MV-4-11 (cell line): ENCODE results near the gene IFI30.
"Not testable (repeated sequence)": the region's sequence is repeated elsewhere in the genome, so short reads cannot be mapped to it uniquely, and the experiment has no call there.

Experiments used
- DNase-seq: peaks from one replicate; lab custom pipeline; 2025; lab: John Stamatoyannopoulos, UW

The IFI30 gene

DNA sequence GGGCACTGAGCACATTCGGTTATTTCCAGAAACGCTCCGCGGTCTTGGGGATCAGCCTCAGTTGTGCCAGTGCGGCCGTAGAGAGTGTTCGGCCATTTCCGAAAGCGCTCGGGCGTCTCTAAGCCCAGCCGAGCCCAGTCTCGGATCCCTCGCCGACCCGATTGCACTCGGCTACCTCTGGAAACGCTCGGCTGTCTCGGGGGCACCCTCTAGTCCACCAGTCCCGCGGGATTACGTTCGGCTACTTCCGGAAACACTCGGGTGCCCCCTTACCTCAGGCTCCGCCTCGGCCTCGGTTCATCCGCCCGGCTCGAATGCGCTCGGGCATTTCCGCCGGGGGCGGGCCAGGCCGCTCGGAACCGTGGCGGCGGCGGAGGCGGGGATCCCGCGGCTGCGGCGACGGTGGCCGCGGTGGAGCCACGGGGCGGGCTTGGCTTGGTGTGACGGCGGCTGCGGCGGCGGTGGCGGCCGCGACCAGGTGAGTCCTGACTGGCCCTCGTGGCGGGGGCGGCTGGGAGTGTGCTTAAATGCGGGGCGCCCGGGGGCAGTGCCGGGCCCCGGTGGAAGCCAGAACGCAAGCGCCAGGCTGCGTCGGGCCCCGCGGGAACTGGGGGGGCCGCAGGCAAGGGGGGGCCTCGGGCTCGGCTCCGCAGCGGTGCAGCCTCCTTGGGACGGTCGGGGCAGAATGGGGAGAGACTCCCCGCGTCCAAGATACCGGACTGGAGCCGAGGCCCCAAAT lies 20.6 kb upstream of the IFI30 start, which contains the start of gene PIK3R2:
PIK3R2 (plus strand) TSS at position 347 of the 739 bp plus-strand sequence. CDS start 2,717 bp downstream, outside the sequence.
- DNase-seq, result peak; percentile 99

DNA sequence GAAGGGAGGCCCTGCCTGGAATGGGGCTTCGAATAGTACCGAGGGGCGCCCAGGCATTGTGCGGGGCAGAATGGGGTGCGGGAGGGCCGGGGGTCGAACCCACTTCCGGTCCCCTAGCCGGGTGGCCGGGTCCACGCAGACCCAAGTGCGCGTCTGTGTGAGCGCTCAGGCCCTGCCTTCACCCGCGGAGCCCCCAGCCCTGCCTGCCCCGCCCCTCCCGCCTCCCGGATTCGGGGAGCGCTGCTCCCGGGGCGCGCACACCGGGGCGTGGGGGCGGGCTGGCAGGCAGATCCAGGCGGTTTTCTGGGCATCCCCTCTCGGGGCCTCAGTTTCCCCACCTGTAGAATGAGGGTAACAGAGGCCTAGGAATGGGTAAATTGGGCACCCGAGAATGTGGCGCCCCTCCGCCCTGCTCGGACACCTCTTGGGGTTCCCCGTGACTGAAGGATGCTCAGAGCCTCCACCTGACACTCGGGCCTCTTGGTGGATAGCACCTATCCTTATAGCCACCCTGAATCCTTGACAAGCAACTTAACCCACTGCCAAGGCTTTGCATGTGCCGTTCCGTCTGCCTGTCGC lies 20.0 kb upstream of the IFI30 start:
- no peak for DNase-seq

DNA sequence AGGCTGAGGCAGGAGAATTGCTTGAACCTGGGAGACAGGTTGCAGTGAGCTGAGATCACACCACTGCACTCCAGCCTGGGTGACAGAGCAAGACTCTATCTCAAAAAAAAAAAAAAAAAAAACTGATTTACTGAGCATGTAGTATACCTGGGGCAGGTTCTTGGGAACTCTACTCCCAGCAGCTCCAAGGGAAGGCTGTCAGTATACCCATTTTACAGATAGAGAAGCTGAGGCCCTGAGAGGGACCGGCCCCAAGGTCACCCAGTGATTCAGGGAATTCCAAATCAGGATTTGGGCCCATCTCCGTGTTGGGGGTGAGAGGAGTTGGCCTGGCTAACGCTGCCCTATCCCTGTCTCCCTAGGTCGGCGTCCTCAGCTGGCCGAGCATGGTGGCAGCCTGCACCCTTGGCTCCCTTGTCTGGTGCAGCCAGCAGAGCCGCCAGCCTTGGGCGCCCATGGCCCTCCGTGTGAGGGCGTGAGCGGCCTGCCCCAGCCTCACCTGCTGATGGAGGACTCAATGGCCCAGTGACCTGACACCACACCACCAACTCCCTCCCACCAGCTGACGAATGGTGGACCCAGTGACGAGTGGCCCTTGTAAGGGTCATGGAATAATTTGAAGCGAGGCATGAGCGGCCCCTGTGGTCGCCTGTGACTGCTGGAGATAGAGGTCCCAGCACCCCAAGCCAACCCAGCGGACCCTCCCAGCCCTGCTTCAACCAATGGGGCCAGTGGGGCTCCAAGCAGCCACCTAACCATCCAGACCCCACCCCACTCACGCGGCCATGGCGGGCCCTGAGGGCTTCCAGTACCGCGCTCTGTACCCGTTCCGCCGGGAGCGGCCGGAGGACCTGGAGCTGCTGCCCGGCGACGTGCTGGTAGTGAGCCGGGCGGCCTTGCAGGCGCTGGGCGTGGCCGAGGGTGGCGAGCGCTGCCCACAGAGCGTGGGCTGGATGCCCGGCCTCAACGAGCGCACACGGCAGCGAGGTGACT lies 18.2 kb upstream of the IFI30 start:
- DNase-seq, result no peak

DNA sequence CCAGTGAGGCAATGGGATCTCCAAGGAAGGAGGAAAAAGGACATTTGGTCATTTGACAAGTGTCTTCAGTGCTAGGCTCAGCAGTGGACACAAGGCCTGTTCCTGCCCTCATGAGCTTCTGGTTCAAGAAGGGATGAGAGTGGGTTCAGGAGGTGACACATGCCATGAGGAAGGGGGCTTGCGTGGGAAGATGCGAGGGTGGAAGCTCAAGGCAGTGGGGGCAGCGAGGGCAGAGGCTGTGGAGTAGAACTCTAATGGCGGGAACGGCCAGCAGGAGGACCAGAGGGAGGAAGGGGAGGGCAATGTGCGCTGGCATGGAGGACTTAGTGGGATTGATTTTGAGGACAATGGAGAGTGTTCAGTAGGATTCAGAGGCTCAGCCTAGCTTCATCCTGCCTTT lies 17.3 kb upstream of the IFI30 start:
- no peak for DNase-seq

DNA sequence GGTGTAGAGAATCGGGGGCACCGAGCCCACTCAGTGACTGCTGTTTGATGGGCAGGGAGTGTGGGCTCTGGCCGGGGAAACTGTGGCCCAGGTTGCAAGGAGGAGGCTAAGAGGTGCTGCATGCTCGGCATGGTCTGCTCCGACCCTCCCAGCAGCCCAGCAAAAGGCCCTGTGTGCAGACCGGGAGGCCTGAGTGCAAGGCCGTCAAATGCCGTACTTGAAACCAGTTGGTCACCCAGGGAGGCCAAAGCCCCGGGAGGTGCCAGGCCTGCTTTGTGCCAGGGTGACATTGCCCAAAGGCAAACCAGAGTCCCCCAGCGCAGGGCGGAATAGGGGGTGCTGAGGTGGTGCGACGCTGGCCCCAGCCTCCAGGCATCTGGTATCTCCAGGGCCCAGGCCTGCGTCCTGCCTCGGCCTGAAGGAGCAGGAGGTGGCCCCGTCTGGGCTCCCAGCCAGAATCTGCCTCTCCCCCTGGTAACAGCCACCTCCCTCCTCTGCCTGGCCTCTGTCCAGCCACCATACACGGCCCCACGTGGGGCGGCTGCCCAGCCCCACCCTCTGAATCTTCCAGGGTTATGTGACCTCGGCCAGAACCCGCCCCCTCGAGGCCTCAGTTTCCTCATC lies 16.7 kb upstream of the IFI30 start:
- DNase-seq, result no peak

DNA sequence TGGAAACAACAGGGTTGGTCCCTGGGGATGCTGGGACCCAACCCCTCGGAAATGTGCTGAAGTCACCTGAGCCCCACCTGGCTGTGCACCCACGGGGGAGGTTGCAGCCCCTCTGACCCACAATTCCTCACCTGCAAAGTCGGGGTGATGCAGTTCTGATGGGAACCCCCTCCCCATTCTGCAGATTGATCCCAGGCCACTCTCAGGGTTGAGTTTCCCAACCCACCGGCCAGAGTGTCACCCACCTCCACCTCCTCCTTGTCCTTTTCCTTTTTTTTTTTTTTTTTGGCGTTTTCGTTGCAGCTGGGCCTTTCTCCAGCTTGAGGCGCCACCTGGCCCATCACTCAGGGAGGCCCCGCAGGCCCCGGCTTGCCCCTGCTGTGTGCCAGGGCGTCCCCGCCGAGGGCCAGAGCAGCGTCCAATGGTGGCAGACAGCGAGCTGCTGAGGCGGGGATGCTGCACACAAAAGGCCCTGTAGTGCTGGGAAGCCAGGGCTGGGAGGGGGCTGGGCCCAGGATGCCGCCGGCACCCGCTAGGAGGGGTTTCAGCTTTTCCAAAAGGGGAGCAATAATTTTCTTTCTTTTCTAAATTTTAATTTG lies 16.0 kb upstream of the IFI30 start:
- no peak for DNase-seq

DNA sequence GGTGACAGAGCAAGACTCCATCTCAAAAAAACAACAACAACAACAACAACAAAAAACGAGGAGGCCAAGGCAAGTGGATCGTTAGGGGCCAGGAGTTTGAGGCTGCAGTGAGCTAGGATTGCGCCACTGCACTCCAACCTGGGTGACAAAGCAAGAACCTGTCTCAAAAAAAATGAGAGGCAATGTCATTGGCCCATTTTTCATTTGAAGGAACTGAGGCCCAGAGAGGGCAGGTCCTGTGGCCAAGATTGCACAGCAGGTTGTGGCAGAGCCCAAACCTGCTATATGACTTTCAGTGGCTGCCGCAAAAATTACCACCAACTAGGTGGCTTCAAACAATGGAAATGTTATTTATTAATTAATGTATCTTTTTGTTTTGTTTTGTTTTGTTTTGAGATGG lies 15.1 kb upstream of the IFI30 start:
- DNase-seq, result no peak

DNA sequence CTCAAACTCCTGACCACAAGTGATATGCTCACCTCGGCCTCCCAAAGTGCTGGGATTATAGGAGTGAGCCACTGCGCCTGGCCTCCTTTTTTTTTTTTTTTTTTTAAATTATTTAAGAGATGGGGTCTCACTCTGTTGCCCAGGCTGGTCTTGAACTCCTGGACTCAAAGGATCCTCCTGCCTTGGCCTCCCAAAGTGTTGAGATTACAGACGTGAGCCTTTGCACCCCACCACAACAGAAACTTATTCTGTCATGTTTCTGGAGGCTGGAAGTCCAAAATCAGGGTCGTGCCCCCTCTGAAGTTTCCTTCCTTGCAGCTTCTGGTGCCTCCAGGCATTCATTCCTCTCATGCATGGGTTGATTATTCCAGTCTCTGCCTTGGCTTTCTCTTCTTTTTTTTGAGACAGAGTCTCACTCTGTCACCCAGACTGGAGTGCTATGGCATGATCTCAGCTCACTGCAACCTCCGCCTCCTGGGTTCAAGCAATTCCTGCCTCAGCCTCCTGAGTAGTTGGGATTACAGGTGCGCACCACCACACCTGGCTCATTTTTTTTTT lies 14.5 kb upstream of the IFI30 start:
- DNase-seq, result not testable (repeated sequence)

DNA sequence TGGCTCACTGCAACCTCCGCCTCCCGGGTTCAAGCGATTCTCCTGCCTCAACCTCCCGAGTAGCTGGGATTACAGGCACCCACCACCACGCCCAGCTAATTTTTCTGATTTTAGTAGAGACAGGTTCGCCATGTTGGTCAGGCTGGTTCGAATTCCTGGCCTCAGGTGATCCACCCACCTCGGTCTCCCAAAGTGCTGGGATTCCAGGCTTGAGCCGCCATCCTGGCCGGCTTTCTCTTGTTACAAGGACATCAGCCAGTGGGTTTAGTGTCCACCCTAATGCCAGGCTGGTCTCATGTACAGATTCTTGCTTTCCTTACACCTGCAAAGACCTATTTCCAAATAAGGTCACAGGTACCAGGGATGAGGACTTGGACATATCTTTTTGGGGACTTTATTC lies 13.8 kb upstream of the IFI30 start:
- DNase-seq, result no peak

DNA sequence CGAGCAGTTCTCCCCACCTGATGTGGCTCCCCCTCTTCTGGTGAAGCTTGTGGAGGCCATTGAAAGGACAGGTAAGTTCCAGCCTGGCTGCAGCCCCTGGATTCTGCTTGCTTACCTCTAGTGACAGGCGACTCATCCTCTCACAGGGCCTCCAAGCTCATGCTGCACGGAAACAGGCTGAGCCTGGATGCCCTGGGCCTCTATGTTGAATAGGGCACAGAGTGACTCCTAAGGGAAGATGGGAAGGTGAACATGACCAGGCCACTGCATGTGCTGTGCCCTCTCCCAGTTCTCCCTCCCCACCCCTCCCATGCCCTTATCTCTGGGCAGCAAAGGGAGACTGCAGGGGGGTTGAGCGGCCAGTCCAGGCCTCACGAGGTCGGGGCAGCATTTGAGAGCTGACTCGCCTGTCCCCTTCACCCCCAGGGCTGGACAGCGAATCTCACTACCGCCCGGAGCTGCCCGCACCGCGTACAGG lies 13.1 kb upstream of the IFI30 start:
- DNase-seq, result no peak

DNA sequence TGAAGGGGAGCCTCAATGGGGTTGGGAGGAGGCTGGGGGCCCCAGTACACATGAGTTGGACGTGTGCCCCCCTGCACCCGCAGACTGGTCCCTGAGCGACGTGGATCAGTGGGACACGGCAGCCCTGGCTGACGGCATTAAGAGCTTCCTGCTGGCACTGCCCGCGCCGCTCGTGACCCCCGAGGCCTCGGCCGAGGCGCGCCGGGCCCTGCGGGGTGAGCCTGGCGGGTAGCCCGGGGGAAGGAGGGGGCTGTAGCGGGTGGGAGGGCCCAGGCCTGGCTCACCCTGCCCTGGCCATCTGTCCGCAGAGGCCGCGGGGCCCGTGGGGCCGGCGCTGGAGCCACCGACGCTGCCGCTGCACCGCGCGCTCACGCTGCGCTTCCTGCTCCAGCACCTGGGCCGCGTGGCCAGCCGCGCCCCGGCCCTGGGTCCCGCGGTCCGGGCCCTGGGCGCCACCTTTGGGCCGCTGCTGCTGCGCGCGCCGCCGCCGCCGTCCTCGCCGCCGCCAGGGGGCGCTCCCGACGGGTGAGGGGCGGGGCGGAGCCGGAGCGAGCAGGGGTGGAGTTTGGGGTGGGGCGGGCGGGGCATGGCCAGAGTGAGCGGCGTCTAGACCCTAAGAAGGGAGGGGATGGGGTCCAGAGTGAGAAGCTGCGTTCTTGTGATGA lies 12.5 kb upstream of the IFI30 start:
- peak; percentile 57 for DNase-seq

DNA sequence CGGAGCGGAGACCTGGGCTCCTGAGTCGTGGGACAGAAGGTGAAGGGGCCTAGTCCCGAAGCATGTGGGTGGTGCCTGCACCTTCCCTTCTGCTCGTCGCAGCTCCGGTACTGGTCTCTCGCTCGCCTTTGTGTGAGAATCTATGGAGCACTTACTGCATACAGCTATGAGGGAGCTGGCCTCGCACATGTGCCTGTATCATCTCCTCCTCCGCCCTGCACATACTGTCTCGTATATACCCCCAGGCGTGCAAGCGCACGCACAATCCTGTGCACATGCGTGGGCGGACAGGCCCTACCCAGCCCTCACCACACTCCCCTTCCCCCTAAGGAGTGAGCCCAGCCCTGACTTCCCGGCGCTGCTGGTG lies 12.0 kb upstream of the IFI30 start:
- no peak for DNase-seq

DNA sequence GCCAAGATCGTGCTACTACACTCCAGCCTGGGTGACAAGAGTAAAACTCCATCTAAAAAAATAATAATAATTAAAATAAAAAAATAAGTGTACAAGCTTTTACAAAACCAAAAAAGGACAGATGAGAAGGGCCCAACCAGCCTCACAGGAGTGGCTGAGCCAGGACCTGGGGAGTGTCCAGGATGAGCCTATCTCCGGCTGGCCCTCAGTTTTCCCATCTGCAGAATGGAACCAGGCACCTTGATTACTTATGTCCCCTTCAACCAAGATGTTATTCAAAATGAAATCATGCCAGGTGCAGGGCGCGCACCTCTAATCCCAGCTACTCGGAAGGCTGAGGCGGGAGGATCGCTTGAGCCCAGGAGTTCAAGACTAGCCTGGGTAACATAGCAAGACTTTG lies 9.5 kb upstream of the IFI30 start:
- DNase-seq, result no peak

DNA sequence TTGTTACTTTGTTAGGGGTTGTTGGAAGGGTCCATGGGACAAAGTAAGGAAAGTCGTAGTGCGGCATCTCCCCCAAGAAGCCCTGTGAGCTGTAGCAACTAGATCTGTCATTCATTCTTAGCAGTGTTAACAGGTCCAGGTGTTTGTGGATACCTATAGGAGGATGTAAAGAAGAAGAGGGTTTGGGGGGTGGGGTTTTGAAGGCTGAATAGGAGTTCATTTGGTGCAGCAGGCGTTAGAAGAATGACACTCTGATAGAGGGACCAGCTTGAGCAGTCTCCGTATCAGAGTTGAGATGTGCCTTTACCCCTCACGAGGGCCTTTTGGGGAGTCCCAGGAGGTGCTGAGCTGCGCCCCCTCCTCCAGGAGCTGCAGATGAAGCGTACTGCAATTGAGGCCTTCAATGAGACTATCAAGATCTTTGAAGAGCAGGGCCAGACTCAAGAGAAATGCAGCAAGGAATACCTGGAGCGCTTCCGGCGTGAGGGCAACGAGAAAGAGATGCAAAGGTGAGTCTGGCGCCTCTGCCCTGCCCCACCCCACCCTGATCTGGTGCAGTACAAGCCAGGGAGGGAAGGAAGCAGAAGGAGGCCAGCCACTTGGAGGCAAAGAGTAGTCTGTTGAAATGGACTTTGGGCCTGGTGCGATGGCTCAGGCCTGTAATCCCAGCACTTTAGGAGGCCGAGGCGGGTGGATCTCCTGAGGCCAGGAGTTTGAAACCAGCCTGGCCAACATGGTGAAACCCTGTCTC lies 7.6 kb upstream of the IFI30 start:
- no peak for DNase-seq

DNA sequence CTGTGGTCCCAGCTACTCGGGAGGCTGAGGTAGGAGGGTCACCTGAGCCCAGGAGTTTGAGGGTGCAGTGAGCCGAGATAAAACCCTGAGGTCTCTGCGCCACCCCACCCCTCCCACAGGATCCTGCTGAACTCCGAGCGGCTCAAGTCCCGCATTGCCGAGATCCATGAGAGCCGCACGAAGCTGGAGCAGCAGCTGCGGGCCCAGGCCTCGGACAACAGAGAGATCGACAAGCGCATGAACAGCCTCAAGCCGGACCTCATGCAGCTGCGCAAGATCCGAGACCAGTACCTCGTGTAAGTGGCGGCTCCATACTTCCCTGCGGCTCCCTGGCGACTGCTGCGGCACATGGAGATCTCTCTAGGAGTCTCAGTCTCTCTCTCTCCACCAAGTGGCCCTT lies 6.6 kb upstream of the IFI30 start:
- DNase-seq, result no peak

DNA sequence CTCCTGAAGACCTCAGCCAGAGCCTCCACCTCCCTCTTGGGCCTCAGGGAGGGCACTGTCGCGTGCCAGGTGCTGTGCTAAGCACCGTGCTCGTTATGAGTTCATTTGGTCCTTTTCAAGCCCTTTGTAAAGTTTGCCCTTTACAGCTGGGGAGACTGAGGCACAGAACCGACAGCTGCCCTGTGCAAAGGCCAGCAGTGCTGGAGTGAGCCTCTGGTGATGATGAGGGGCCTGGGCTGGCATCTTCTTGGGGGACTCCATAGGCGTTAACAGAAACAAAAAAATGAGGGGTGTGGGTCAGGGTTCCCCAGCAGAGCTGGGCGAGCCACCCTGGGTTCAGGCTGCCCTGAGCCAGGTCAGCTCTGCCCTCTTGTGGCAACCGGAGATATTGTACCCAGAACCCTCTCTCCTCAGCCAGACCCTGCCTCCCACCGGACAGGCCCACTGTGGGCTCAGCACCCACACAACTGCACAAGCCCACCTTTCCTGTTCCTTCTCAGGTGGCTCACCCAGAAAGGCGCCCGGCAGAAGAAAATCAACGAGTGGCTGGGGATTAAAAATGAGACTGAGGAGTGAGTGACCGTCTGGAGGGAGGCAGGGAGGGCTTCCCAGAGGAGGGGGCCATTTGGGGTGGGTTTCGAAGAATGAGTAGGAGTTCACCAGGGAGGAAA lies 5.5 kb upstream of the IFI30 start:
- peak; percentile 39 for DNase-seq

DNA sequence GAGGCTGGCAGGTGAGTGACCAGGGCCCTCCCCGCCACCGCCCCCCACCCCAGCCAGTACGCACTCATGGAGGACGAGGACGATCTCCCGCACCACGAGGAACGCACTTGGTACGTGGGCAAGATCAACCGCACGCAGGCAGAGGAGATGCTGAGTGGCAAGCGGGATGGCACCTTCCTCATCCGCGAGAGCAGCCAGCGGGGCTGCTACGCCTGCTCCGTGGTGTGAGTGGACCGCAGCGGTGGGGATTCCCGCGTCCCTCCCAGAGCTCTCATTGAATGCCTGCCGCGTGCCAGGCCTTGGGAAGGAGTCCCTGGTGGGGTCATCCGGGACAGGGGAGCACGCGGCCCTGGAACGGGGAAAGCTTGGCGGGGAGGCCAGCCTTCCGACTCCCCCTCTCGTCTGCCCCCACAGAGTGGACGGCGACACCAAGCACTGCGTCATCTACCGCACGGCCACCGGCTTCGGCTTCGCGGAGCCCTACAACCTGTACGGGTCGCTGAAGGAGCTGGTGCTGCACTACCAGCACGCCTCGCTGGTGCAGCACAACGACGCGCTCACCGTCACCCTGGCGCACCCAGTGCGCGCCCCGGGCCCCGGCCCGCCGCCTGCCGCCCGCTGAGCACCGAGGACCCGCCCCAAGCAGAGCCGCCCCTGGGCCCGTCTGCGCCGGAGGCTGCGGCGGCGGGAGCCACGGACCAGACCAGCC lies 4.8 kb upstream of the IFI30 start:
- no peak for DNase-seq

DNA sequence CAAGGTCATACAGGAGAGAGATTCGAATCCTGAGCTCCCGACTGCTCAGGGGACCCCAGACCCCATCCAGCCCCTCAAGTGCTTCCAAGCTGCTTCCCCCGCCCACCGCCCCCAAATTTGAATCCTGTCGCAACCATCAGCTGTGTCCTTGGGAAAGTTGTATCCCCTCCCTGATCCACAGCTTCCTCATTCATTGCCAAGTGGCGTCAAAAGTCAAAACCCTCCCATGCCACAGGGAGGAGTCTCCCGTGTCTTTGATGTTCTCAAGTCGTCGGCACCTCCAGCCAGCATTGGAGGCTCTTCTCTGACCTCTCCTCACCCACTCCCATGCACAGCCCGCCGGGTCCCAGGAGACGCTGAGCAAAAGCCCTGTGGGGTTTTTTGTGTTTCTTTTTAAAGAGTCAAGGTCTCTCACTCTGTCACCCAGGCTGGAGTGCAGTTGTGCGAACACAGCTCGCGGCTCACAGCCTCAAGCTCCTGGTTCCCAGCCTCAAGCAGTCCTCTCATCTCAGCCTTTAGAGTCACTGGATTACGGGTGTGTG lies 2.8 kb upstream of the IFI30 start:
- DNase-seq, result peak; percentile 78
